ENCODE measurements around the gene PCSK6.

The PCSK6 gene

GRCh38 chr15:101489237-101489598, 289 bp downstream of the PCSK6 start:
- H3K4me3 ChIP-seq (ENCODE audit: low read depth, low read length) = peak overlapping the region; percentile 21
- no peak for DNase-seq (ENCODE audit: low read depth)

- no peak overlapping the region for H3K4me3 ChIP-seq (ENCODE audit: low read depth, low read length)
- no peak for DNase-seq (ENCODE audit: low read depth)
Observed at GRCh38 chr15:101488300-101489164, 975 bp downstream of the PCSK6 start.

DNA sequence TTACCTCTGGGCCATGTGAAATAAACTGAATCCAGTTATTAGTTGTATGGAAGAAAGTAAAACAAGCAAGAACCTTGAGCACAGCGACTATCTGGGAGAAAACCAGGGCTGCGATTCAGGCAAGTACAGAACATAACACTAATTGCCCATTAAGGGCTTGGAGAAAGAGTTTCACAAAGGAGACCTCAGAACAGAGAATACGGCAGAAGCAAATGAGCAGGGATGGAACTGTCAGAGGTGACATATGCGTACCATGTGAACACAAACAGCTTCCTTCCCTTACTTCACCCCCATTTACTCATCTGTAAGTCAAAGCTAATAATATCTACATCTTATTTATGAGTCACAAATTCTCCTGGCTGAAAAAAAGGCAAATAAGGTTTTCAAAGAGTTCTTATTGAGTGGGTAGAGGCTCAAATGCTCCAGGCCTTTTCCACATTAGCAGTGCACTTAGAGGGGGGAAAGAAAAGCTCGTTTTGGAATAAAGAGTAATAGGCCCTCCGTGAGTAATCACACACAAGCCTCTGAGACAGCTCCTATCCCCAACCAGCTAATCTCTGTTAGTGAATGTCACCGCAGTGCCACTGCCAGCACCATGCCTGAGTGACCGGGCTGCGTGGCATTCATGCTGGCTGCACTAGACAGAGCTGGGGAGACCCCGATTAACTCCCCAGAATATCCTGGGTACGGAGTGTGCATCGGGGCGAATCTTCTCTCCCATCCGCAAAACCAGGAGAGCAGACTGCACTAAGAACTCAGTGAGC, 2.6 kb downstream of the PCSK6 start:
- no peak overlapping the region for H3K4me3 ChIP-seq (ENCODE audit: low read depth, low read length)
- no peak for DNase-seq (ENCODE audit: low read depth)

GRCh38 chr15:101483462-101483861, 6.0 kb downstream of the PCSK6 start:
- DNase-seq (ENCODE audit: low read depth) = no peak
- no peak overlapping the region for H3K4me3 ChIP-seq (ENCODE audit: low read depth, low read length)

- DNase-seq (ENCODE audit: low read depth) = no peak
- no peak overlapping the region for H3K4me3 ChIP-seq (ENCODE audit: low read depth, low read length)
Observed at GRCh38 chr15:101482526-101483371, 6.8 kb downstream of the PCSK6 start.

DNA sequence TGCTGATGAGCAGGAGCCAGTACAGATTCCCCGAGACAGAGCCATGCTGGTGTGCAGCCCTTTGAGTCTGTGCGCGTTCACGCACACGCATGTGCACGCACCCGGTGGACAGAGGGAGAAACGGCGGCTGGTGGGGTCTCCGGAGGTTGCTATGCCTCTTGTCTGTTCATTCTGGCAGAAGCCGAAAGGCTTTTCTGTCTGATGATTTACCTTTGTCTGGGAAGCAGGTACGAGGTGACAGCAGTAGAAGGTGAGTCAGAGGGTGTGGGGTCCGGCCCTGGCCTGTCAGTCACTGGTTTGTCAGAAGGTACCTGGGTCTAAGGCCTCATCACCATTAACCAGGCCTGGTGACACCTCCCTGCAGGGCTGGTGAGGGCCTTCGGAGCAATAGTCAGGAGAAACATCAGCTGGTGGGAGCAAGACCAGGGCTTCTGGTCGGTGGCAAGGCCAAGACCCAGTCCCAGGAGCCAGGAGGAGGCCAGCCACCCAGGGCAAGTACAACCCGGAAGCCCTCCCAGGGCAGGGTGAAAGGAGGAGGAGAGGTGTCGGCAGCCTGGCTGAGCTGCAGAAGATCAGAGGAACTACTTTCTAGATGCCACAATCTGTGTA, 7.5 kb downstream of the PCSK6 start:
- H3K4me3 ChIP-seq (ENCODE audit: low read depth, low read length) = no peak overlapping the region
- DNase-seq (ENCODE audit: low read depth) = no peak

- H3K4me3 ChIP-seq (ENCODE audit: low read depth, low read length) = no peak overlapping the region
- DNase-seq (ENCODE audit: low read depth) = no peak
Observed at GRCh38 chr15:101481381-101481705, 8.2 kb downstream of the PCSK6 start.

GRCh38 chr15:101480613-101481380, 8.7 kb downstream of the PCSK6 start:
- DNase-seq (ENCODE audit: low read depth) = no peak

DNA sequence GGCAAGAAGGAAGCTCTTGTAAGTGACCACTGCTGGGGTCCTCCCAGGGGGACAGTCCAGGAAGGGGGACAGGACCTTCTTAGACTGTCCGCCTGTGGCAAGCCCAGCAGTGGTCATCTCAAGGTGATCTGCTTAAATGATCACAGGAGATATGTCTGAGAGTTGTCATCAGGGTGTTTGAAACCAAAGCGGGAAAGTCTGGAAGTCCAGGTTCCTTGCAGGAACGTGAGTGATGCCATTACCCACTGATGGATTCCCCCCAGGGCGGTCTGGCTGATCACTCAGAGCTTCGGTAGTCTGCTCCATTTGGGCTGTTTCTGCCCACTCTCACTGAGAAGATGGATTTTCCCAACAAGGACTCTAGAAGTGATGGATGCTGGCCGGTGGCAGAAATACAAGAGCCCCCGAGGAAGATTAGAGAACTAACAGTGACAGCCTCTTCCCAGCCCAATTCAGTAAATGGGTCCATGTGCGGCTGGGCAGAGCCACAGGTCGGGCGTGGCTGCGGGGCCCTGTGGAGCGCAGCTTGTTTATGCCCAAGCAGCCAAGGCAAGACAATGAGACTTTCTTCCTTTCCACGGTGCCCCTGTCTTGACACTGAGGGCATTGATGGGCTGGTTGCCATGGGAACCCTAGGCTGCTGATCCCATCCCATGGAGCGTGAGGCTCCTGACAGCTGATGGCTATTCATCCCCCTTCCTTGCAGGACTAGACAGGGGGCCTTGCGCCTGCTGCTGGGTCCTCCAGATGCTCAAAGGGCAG, 9.5 kb downstream of the PCSK6 start:
- DNase-seq (ENCODE audit: low read depth) = no peak
- no peak overlapping the region for H3K4me3 ChIP-seq (ENCODE audit: low read depth, low read length)

More at GRCh38 chr15:101480613-101481380, 8.7 kb downstream of the PCSK6 start:
- H3K4me3 ChIP-seq (ENCODE audit: low read depth, low read length) = no peak overlapping the region

GRCh38 chr15:101479342-101479845, 10.1 kb downstream of the PCSK6 start:
- H3K4me3 ChIP-seq (ENCODE audit: low read depth, low read length) = no peak overlapping the region
- DNase-seq (ENCODE audit: low read depth) = no peak

DNA sequence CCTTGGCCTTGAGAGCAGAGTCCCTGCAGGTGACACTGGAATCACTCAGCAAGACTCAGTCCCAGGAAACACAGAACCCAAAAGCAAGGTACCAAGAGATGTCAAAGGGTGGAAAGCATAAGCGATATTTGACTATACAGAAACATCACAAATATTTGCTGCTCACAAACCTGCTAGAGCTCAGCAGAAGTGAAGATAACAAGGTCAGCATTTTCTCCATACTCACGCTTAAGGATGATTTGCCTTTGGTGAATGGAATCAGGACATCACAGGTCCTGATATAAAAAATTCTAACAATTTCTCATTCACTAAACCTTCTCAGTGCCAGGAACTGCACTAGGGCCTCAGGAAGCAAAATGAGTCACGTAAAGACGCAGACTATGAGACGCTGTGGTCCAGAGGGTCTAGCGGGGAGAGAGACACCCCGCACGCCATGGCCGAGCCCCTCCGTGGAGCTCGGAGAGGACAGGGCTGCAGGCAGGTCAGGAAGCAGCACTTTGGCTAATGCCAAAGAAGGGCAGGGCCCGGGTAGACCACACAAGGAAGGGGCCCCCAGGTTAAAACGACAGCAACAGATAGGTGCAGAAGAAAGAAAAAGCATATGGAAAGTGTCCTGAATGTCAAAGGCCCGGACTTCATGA, 10.7 kb downstream of the PCSK6 start:
- H3K4me3 ChIP-seq (ENCODE audit: low read depth, low read length) = no peak overlapping the region
- no peak for DNase-seq (ENCODE audit: low read depth)

- H3K4me3 ChIP-seq (ENCODE audit: low read depth, low read length) = no peak overlapping the region
- no peak for DNase-seq (ENCODE audit: low read depth)
Observed at GRCh38 chr15:101477851-101478362, 11.6 kb downstream of the PCSK6 start.

GRCh38 chr15:101476756-101477155, 12.8 kb downstream of the PCSK6 start:
- no peak for DNase-seq (ENCODE audit: low read depth)
- no peak overlapping the region for H3K4me3 ChIP-seq (ENCODE audit: low read depth, low read length)

DNA sequence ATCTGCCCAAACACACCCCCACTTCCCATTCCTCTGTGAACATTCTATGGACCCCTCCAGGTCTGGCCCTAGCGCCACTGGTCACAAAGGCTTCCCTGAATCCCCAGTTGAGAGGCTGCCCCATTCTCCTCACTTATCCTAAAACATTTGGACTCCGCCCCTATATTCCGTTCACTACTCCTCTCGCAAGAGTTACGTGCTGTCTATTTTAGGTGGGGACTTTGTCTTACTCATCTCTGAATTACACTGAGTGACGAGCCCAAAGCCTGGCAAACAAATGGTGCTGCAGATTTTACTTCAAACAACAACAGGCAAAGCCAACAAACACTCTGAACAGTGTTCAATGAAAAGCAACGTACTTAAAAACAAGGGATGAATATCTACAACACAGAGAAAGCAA, 14.5 kb downstream of the PCSK6 start:
- no peak overlapping the region for H3K4me3 ChIP-seq (ENCODE audit: low read depth, low read length)
- no peak for DNase-seq (ENCODE audit: low read depth)

DNA sequence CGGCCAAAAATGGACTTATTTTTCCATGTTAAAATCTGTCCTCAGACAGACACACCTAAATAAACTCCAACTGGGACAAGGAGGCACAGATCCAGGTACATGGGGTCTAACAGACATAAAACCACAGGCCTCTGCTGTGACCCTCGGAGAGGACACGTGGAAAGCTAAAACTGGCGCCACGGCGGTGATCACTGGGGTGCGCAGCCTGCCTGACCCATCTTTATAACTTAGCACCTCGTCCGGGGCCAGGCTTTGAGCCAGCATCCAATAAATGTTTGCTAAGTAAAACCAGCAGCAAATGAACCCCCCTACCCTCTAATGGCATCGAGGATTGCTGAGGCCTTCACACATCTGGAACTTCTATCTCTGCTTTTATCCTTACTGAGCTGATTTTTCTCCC, 15.3 kb downstream of the PCSK6 start:
- no peak overlapping the region for H3K4me3 ChIP-seq (ENCODE audit: low read depth, low read length)
- DNase-seq (ENCODE audit: low read depth) = no peak

- no peak for DNase-seq (ENCODE audit: low read depth)
- H3K4me3 ChIP-seq (ENCODE audit: low read depth, low read length) = no peak overlapping the region
Observed at GRCh38 chr15:101472033-101472432, 17.5 kb downstream of the PCSK6 start.

DNA sequence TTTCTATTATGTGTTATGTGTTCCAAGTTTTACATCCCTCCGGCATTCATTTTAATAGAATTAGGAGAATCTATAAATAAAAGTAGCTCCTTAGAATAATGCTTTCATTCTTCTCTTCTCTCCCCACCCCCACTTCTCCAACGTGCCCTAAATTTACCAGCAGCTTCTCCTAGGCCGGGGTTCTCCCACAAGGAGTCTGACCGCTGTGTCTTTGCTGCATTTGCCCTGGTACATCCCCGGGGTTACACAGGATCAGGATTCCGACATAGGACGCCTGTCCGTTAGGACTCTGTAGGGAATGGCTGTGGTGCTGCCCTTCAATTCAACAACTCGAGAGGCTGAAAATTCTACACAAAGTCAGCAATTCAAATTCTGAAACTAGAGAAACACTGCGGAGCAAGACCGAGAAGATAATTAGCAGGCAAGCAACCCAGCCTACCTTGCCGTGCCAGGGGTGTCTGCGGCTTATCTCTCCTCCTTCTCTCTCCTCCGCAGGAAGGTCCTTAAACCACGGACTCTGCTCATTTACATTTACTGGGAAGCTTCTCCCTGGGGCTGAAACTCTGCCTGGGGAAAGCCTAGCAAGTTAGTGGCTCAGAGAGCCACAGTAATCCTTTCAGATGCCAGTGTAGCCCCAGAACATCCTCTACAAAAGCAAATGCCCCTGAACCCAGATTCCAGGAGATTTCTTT, 18.8 kb downstream of the PCSK6 start:
- H3K4me3 ChIP-seq (ENCODE audit: low read depth, low read length) = no peak overlapping the region
- DNase-seq (ENCODE audit: low read depth) = no peak
